Fibroblast of peridontal ligament (primary cell): ENCODE measurements around the gene TNFRSF4.

Experiments
- DNase-seq: peaks from one replicate; pipeline ENCODE4 v3.0.0-alpha.2; 2010; ENCODE audit errors: extremely low read depth

The TNFRSF4 gene

DNA sequence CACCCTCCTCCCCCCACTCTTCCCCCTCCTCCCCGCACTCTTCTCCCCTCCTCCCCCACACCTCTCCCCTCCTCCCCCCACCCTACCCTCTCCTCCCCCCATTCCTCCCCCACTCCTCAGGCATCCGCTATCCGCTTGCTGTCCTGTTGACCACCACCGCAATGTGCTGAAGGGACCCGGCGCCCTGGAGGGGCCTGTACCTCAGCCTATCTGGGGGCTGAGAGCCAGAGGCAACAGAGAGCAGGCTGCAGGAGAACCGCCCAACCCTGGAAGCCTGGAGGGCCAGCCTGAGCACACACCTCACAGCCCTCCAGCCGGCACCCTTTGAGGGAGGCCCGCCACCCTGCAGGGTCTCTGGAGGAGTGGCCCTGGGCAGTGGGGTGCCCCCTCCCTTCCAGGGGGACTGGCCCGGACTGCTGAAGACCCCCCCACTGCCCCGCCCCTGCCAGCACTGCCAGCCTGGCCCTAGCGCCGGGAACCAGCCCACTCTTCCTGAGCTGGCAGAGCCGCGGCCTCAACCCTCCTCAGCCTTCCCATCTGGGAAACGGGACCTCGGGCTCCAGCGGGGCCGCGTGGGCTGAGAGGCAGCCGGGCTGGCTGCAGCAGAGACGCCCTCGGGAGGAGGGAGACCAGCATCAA is 31.3 kb upstream of the TNFRSF4 start:
- no peak for DNase-seq

DNA sequence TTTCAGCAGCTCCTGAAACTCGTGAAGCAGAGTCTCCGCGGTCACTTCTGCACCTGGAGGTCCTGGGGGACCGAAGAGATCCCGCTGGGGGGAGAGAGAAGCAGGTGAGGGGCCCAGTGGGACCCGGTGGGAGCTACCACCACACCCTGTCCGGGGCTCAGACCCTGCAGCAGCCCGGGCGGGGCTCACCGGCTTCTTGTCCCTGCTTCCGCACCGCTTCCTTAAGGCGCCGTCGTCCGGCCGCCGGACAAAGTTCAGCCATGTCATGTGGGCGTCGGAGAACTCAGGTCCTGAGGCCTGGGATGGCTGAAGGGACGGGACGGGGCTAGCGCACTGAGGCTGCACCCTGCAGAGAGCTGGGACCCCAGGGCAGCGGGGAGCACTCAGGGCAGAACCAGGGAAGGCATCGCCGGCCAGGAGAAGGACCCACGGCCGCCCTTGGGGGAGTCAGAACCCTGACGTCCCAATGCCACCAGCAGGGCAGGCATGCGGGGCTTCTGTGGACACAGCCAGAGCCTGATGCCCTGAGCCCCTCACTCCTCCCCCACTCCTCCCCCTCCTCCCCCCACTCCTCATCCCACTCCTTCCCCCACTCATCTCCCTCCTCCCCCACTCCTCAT is 30.3 kb upstream of the TNFRSF4 start:
- no peak for DNase-seq

DNA sequence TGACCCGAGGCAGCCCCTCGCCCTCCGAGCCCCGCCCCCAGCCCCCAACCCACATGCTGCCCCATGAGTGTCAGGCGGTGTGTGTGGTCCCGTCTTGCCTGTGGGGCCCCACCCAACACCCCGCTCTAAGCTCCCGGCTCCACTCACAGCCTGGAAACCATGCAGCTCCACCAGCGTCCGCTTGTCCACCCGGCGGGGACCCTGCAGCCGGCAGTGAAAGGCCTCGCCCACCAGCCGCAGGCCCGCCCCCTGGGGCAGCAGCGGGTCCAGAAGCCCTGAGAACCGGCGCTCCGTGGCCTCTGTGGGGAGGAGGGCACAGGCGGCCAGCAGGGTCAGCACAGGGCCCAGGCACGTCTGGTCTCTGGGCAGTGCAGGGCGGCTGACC is 29.8 kb upstream of the TNFRSF4 start:
- DNase-seq, result no peak

DNA sequence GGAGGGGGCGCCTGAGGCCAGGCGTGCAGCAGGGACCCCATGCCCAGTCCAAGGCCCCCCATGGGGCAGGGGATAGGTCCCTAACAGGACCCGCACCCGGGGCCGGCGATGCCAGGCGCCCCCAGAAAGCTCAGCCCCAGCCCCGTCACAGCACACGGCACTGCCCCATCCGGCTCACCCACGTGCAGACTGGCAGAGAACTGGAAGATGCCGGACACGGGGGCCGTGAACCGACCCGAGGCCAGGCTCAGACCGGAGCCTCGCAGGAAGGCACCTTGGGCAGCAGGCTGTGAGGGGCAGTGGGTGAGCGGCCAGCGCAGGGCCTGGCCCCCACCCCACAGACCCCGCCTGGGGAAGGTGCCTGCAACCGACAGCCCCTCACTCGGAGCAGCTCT is 29.3 kb upstream of the TNFRSF4 start:
- DNase-seq, result no peak

DNA sequence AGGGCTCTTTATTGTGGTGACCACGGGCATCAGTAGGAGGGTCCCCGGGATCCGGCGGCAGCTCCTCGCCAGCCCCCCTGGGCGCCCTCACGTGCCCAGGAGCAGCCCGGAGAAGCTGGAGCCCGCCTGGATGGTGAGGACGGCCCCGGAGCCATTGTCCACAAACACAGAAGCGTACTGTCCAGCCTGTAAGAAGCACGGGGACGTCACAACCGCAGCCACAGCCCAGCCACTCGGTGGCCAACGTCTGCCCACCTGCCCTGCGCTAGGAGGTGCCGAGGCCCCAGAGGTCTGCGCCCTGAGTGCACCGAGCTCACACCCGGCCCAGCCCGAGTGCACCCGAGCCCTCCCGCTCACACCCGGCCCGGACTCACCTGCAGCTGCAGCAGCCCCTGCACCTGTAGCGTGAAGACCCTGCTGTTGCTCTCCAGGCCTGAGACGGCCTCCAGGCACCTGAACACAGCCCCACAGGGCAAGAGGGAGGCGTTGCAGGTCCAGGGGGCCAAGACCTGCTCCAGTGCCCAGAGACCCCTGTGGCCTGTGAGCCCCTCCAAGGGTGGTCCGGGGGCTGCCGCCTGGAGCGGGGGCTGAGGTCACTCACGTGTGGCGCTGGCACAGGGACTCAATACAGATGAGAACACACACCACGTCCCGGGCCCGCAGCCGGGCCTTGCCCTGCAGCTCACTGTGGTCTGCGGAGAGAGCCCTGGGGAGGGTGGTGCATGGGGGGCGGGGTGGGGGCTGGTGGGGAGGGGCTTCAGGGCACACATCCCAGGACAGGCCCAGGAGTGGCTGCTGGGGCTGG is 28.7 kb upstream of the TNFRSF4 start:
- DNase-seq, result no peak

DNA sequence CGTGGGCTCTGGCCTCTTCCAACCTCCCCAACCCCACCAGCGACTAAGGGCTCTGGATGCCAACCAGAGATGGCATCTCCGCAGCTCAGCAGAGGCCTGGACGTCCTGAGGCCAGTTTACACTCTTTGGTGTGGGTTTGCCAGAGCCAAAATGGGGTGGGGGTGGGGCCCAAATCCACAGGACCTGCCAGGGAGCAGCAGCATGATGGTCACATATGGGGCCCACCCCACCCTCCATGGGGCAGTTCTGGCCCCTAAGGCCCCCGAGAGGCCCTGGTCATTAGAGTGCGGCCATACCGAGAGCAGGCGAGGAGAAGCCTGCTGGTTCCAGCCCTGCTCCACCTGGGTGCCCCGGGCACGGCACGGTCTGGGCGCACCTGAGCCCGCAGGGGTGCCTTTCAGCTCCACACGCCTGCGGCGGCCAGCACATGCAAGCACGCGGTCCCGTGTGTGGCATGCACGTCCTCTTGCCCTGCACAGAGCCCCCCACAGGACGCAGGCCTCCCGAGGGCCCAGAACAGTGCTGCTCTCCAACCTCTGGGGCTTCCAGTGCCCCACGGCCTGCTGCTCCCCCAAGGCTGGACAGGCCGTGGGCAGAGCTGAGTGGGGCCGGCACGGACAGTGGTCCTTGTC is 27.8 kb upstream of the TNFRSF4 start:
- no peak for DNase-seq

DNA sequence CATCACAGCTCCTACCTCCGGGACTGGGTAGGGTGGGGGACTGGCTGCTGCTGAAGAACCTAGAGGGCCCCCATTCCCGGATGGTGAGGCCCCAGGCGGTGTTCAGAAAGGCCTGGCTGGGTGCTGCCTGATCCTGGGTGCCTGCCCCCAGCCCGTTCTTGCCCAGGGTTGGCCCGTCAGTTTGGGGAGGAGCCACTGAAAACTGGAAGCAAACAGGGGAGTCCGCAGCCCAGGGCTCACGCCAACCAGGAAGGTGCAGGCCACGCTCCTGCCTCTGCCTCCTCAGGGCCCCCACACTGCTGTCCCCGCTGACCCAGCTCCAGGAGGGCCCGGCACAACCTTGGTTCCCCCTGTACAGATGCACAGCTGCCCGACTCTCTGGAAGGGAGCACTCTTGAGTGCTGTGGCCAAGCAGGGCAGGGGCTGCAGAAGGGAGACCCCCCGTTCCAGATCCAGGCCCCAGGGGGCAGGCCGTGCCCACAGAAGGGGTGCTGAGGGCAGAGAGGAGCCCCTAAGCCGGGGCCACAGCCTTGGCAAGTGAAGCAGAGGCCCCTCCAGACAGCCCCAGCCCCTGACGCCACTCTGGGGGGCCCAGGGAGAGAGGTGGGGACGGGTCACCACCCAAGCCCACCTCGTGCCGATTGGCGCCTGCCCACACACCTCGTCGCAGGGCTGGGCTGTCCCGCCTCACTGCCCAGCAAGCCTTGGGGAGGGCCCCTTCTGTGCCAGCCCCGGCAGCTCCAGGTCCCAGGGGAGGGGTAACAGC is 27.1 kb upstream of the TNFRSF4 start:
- DNase-seq, result no peak

DNA sequence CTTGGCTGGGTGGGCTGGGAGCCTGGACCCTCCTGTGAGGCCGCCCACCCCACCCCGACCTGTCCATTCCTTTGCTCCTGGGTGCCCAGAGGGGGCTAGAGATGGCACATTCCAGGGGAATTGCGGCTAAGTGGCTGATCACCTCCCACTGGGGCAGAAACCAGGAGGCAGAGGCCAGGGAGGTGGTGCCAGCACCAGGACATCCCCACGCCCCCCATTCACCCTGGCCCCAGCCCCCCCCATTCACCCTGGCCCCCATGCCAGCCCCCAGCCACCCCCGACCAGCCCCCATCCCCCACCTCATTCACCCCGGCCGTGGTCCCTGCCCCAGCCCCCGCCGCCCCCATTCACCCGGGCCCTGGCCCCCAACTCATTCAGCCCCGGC is 26.4 kb upstream of the TNFRSF4 start:
- DNase-seq, result no peak

DNA sequence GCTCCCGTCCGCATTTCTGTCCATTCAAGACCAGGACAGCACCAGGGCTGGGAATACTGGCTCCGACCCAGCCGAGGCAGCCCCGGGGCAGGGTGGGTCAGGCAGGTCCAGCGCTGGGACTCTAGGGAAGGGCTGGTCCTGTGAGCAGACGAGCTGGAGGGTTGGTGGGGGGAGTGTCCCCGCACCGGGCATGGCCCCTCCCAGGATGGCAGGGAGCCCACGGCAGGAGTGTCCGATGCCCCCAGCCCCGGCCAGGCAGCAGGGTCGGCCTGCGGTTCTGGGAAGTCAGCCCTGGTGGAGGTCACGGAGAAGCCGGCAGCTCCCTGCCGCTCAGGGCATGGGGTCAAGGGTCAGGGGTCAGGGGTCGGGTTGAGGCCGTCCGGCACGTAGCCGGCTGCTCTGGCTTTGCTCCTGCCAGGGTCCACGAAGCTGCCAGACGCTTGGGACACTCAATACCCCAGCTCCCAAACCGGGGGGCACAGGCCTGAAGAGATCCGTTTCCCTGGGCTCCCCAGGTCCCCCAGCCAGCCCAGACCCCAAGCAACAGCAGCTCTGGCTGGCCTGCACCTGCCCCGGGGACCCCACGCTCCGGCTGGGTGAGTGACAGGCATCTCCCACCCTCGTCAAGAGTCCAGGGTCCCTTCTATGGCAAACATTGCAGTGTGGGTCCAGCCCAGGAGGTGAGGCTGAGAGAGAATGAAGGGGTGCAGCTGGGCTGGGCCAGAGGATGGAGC is 25.8 kb upstream of the TNFRSF4 start:
- DNase-seq, result no peak

DNA sequence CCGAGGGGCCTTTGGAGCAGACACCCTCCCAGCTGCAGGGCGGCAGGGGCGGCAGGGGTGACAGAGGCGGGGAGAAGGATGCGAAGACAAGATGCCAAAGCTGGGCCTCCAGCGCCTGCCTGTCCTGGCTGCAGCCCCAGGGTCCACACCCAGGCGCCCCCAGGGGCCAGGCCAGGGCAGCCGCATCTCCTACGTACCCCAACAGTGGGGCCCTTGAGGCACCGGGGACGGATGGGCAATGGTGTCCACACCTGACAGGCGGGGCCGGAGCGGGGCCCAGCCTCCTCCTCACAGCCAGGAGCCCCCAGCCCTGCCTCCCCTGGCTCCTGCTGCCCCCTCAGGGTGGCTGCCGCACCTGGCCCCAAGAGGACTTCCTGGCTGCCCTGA is 25.3 kb upstream of the TNFRSF4 start:
- DNase-seq, result no peak

DNA sequence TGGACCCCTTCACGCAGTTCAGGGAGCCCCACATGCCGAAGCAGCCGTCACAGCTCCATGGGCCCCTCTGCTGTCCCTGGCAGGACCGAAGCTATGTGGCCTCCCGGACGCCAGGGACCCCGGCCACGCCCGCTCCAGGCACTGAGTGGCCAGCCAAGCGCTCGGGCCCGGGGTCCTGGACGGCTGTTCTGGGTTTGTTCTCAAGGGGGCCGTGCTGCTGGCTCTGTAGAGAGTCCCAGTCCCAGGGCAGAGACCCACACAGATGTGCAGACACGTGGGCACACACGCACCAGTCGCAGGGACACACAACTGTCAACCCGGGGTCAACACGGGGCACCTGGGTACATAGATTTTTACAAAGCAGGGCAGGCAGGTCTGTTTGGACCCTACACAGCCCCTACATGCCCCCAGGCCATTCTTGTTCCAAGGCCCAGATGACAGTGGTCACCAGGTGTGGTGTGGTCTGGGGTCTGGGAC is 24.8 kb upstream of the TNFRSF4 start:
- no peak for DNase-seq

DNA sequence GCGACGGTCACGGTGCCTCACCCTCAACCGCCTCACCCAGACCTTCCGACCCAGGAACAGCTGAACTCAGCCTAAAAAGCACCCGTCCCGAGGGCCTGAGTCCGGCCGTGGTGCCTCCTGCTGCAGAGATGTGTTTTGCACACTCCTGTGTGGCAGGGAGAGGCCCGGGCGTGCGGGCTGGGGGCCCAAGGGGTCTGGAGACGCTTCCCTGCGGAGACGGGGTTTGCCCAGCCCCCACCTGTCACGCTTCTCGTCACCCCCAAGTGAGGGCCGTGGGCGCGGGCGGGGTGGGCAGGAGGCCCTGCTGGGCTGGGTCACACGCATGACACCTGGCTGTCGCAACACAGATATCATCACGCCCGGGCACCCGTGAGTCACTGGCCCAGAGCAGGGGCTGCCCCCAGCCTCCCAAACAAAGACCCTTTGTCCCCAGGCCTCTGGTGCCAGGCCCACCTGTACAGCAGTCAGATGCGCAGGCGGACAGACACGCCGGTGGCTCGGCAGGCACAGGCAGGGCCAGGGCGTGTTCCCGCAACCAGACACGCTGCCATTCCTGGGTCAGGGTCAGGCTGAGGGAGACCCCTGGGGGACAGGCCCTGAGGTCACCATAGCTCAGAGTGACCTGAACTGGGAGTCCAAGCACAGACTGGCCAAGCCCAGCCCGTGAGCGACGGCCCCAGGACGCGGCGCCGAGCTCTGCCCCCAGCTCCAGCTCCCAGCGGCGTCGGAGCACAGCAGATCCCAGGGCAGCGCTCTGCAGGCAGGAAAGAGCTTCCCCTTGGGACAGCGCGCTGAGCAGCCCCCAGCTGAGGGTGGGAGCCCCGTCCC is 24.1 kb upstream of the TNFRSF4 start:
- DNase-seq, result no peak

DNA sequence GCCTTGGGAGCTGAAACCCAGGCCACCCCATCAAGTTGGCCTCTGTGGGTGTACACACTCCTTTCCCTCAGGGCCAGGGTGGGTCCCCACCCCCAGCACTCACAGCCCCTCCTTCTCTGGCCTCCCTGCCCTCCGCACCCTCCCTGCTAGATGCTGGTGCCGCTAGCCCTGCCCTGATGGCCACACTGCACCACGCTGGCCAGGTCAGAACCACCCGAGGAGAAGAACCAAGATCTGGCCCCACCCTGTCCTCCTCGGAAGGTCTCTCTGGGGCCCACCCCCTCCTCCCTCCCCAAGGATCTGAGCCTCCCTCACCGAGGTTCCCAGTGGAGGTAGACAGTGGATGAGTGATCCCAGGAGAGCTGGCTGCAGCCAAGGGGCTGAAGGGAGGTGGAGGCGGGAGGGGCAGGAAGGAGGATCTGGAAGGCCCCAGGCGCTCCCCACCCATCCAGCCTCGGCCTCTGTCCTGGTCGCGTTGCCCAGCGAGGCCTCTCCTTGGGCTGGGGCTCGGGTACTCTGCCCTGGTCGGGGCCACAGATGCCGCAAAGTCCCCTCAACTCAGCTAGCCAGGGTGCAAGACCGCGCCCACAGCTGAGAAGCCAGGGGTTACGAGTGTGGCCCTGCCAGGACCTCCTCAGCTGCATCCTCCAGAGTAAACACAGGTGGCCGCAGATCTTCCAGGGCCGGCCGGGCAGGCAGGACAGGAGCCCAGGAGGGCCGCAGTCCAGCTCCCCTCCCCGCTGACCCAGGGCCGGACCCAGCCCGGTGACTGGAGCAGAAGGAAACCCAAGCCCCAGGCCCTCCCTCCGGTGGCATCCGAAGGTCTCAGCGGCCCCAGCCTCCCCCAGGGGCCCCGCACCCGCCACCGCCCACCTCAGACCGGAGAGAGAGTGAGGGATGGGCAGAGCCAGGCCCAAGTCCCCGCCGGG is 23.3 kb upstream of the TNFRSF4 start:
- no peak for DNase-seq

DNA sequence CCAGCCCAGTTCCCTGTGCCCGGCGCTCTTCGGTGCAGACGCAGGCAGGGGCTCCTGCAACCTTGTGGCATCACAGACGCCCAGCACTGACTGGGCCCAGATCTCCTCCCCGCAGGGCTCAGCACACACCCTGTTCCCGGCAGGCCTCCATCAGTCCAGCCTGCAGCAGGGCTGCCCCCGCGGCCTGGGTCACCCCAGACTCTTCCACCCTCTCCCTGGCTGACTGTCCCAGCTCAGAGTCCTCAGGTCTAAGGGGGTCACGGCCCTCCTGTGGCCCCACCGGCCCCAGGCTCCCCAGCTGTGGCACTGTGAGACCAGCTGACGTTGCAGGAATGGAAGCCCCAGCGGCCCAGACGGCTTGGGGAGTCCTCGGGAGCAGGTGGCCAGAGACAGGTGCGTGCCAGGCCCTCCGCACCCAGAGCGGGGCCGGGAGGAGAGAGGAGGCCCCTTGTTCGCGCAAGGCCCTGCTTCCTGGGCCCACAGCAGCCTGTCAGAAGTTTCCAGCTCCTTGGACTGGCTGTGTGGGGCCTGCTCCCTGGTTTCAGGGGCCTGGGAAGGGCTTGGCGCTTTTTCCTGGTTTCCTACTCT is 22.3 kb upstream of the TNFRSF4 start:
- DNase-seq, result no peak

DNA sequence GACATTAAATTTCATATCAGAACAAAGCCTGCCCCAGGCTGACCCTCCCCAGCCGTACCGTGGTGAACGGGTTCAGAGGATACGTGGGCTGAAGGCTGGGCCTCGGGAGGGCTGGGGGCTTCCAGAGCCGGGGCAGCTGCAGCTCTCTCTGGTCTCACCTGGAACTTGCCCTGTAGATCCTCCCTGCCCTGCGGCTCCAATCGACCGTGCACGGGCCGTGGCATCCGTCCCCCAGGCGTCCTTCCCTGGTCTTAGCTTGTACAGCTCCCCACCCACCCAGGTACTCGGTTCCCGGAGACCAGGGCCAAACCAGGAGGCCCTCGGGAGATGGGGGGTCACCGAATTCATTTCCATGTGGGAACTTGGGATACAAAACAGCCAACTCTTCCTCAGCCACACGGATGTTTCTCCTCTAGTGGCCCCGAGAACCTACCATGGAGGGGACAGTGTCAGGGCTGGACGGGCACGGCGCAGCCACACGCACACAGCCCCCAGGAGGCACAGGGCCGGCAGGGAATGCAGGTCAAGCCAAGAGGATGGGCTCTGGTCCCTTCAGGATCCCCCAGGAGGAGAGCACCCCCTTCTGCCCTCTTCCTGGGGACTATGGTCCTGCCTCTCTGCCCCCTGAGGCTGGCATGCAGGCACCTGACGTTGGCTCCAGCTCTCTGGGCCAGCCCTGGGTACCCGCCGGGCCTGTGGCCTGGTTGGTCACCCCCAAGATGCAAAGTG is 21.2 kb upstream of the TNFRSF4 start:
- DNase-seq, result no peak

DNA sequence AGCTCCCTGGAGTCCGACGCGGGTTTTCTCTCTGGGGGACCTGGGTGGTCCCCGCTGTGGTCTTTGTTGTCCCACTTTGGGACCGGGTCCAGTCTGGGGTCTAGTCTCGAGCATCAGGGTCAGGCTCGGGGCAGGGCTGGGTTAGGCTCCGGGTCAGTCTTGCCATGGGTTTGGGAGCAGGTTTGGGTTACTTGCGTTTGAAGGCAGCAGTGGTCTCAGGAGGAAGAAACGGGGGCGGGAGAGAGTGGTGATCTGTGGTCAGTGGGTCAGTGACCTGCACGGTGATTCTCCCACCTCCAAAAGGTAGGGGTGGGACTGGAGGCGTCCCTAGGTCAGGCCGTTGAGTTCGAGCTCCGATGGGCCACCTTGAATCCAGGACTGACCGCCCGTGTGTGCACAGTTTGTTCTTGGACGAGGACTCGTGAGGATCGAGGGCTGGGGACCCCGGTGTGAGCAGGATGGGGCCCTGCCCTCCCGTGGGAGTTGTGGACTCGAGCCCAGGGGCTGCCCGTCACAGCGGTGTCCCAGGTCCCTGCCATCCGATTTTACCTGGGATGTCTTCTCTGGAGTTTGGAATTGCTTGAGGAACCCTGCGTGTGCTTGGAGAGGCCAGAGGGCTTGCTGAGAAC is 20.3 kb upstream of the TNFRSF4 start:
- no peak for DNase-seq

DNA sequence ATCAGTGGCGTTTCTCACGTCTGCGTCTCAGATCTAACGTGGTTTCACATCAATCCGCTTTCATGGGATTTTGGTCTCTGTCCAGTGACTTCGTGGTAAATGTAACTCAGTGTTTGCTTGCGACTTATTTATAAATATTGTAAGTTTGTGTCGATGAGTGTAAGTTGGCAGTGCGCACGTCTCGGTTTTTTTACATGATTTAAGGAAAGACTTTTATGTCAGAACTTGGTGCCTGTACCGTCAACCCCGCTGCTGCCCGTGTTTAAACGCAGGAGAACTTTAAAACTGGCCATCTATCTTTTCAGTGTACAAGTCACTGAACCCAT is 19.6 kb upstream of the TNFRSF4 start:
- DNase-seq, result no peak
